ENCODE data around the gene CNPY1. TPM values are rescaled to one million over a fixed set of nuclear protein-coding genes. Genes with fewer than 3 reads are reported as not detected.

The CNPY1 gene
- total RNA-seq, 1 donor from 2014 or later, result not detected

- no peaks in the 10 kb centered on the region for H3K36me3 ChIP-seq
- H3K9me3 ChIP-seq (replicated peaks), result no peaks in the 10 kb centered on the region
- H3K4me1 ChIP-seq, result no peaks in the 10 kb centered on the region
- intact Hi-C loops (cut with micrococcal nuclease), result no loop called here
- DNase-seq, result no peak
- peaks cover 76% of the 10 kb centered on the region for H3K27me3 ChIP-seq (ENCODE audit: low read depth)
- H3K27ac ChIP-seq (replicated peaks), result no peak overlapping the region
- TF ChIP-seq, protein P1, sequence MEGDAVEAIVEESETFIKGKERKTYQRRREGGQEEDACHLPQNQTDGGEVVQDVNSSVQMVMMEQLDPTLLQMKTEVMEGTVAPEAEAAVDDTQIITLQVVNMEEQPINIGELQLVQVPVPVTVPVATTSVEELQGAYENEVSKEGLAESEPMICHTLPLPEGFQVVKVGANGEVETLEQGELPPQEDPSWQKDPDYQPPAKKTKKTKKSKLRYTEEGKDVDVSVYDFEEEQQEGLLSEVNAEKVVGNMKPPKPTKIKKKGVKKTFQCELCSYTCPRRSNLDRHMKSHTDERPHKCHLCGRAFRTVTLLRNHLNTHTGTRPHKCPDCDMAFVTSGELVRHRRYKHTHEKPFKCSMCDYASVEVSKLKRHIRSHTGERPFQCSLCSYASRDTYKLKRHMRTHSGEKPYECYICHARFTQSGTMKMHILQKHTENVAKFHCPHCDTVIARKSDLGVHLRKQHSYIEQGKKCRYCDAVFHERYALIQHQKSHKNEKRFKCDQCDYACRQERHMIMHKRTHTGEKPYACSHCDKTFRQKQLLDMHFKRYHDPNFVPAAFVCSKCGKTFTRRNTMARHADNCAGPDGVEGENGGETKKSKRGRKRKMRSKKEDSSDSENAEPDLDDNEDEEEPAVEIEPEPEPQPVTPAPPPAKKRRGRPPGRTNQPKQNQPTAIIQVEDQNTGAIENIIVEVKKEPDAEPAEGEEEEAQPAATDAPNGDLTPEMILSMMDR (IDR thresholded peaks at IDR 0.05; ENCODE audit: borderline replicate concordance), result no peak
- H3K4me3 ChIP-seq, result no peak overlapping the region
Measured at GRCh38 chr7:155581954-155582353, 35.6 kb upstream of the CNPY1 start.

GRCh38 chr7:155581107-155581830 is 34.9 kb upstream of the CNPY1 start:
- Histone ChIP-seq H3K36me3 (no peaks in the 10 kb centered on the region), H3K4me1 (no peaks in the 10 kb centered on the region), H3K27ac (replicated peaks) (no peak overlapping the region), H3K9me3 (replicated peaks) (no peaks in the 10 kb centered on the region), H3K4me3 (no peak overlapping the region), H3K27me3 (ENCODE audit: low read depth) (peaks cover 72% of the 10 kb centered on the region)
- intact Hi-C loops (cut with micrococcal nuclease), result no loop called here
- no peak for DNase-seq
- TF ChIP-seq, protein P1 (IDR thresholded peaks at IDR 0.05; ENCODE audit: borderline replicate concordance), result no peak

GRCh38 chr7:155580367-155580766 is 34.0 kb upstream of the CNPY1 start:
- H3K4me3 ChIP-seq, result no peak overlapping the region
- no peaks in the 10 kb centered on the region for H3K4me1 ChIP-seq
- TF ChIP-seq, protein P1 (IDR thresholded peaks at IDR 0.05; ENCODE audit: borderline replicate concordance), result no peak
- intact Hi-C loops (cut with micrococcal nuclease), result no loop called here
- H3K27me3 ChIP-seq (ENCODE audit: low read depth), result peaks cover 71% of the 10 kb centered on the region
- H3K36me3 ChIP-seq, result no peaks in the 10 kb centered on the region
- no peak for DNase-seq
- no peak overlapping the region for H3K27ac ChIP-seq (replicated peaks)
- H3K9me3 ChIP-seq (replicated peaks), result no peaks in the 10 kb centered on the region

- H3K27me3 ChIP-seq (ENCODE audit: low read depth), result peaks cover 63% of the 10 kb centered on the region
- no peak overlapping the region for H3K27ac ChIP-seq (replicated peaks)
- H3K9me3 ChIP-seq (replicated peaks), result no peaks in the 10 kb centered on the region
- H3K36me3 ChIP-seq, result no peaks in the 10 kb centered on the region
- intact Hi-C loops (cut with micrococcal nuclease), result no loop called here
- TF ChIP-seq, protein P1 (IDR thresholded peaks at IDR 0.05; ENCODE audit: borderline replicate concordance), result no peak
- no peaks in the 10 kb centered on the region for H3K4me1 ChIP-seq
- no peak overlapping the region for H3K4me3 ChIP-seq
- peak; percentile 4 for DNase-seq
Measured at GRCh38 chr7:155579565-155579964, 33.2 kb upstream of the CNPY1 start.

DNA sequence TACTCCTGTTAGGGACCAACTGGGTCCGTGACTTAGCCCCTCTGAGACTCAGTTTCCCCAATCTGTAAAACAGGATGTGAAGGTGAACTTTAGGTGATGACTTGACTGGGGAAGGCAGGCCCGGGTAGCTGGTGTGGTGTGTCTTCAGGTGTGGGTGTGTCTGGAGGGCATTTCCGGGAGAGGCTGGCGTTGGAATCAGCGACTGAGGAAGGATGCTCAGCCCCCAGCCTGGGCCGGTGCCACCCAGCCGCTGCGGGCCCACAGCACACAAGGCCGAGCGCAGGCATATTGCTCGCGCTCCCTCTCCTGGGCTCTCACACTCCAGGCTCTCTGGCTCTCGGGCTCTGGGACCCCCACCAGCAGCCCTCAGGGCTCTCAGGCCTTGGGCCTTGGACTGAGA is 31.7 kb upstream of the CNPY1 start:
- intact Hi-C loops (cut with micrococcal nuclease), result no loop called here
- no peak overlapping the region for H3K4me3 ChIP-seq
- H3K9me3 ChIP-seq (replicated peaks), result no peaks in the 10 kb centered on the region
- DNase-seq, result peak; percentile 7
- H3K4me1 ChIP-seq, result no peaks in the 10 kb centered on the region
- no peaks in the 10 kb centered on the region for H3K36me3 ChIP-seq
- no peak overlapping the region for H3K27ac ChIP-seq (replicated peaks)
- TF ChIP-seq, protein P1 (IDR thresholded peaks at IDR 0.05; ENCODE audit: borderline replicate concordance), result no peak
- H3K27me3 ChIP-seq (ENCODE audit: low read depth), result peaks cover 52% of the 10 kb centered on the region

All from left ventricle myocardium inferior (tissue), 1 donor.